ENCODE measurements around the gene CHD9. TPM values are rescaled to one million over a fixed set of nuclear protein-coding genes. Genes with fewer than 3 reads are reported as not detected.

Gene CHD9, protein sequence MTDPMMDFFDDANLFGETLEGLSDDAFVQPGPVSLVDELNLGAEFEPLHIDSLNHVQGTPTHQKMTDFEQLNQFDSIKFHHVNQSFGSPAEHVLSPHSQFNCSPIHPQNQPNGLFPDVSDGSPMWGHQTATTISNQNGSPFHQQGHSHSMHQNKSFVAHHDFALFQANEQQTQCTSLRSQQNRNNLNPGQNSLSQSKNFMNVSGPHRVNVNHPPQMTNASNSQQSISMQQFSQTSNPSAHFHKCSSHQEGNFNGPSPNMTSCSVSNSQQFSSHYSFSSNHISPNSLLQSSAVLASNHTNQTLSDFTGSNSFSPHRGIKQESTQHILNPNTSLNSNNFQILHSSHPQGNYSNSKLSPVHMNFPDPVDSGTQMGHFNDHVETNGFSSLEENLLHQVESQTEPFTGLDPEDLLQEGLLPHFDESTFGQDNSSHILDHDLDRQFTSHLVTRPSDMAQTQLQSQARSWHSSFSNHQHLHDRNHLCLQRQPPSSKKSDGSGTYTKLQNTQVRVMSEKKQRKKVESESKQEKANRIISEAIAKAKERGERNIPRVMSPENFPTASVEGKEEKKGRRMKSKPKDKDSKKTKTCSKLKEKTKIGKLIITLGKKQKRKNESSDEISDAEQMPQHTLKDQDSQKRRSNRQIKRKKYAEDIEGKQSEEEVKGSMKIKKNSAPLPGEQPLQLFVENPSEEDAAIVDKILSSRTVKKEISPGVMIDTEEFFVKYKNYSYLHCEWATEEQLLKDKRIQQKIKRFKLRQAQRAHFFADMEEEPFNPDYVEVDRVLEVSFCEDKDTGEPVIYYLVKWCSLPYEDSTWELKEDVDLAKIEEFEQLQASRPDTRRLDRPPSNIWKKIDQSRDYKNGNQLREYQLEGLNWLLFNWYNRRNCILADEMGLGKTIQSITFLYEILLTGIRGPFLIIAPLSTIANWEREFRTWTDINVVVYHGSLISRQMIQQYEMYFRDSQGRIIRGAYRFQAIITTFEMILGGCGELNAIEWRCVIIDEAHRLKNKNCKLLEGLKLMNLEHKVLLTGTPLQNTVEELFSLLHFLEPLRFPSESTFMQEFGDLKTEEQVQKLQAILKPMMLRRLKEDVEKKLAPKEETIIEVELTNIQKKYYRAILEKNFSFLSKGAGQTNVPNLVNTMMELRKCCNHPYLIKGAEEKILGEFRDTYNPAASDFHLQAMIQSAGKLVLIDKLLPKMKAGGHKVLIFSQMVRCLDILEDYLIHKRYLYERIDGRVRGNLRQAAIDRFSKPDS (N-terminal part only)
- 52.7 and 86.0 TPM in 2 replicates for total RNA-seq (ENCODE audit: low replicate concordance)

DNA sequence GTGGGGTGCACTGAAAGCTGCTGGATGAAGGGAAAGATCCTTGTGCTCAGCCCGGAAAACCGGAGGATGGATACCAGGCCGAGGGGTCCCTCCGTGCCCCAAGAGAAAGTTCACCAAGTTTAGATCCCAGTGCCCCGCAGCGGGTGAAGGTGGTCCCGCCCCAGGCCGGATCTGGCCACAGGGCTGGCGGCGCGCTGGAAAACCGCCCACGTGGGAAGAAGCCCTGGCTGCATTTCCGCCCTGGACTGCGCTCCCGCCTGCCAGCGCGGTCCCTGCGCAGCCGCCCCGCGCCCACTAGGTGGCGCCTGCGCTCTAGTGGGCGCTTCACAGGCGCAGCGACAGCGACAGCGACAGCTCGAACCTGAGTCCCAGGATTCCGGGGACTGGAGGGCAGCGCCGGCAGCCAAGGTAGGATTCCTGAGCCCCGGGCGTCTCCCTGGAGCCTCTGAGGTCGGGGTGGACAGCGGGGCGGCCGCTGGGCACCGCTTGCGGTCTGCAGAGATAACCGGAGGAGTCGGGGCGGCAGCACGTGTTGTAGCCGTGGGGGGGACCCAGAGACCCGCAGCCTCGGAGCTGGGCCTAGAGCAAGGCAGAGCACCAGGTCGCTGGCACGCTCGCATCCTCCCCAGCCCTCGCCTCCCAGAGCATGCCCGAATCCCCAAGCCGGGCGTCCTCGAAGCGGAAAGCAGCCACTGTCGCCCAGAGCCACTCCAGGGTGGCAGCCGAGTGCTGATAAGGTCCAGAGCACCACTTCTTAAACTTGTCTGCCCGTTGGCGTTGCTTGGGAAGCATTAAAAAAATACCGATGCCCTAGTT is at the start of gene CHD9:
CHD9 (plus strand) TSS at position 322 of the 816 bp plus-strand sequence. CDS start 101,099 bp downstream, outside the sequence.
- Mint-ChIP-seq H3K4me1 (peaks cover 32% of the 10 kb centered on the region), H3K27ac (peak within 1 kb of the TSS; percentile 98), H3K27me3 (ENCODE audit: insufficient read depth, low read depth) (peaks cover 6% of the 10 kb centered on the region), H3K9me3 (no peaks in the 10 kb centered on the region), H3K36me3 (no peaks in the 10 kb centered on the region), H3K4me3 (peak within 1 kb of the TSS; percentile 91)
- peak; percentile 96 for DNase-seq (ENCODE audit: low spot score)
- Histone ChIP-seq H3K79me2 (ENCODE audit: low read depth) (peaks cover 22% of the 10 kb centered on the region), H3K4me1 (peaks cover 12% of the 10 kb centered on the region), H4K20me1 (ENCODE audit: low read depth) (no peaks in the 10 kb centered on the region), H3K9ac (no peak within 1 kb of the TSS), H2AFZ (replicated peaks) (peak within 1 kb of the TSS; percentile 97), H3K4me2 (peak within 1 kb of the TSS; percentile 83), H3K36me3 (no peaks in the 10 kb centered on the region), H3F3A (ENCODE audit: low read depth) (peaks cover 14% of the 10 kb centered on the region), H3K4me3 (peak within 1 kb of the TSS; percentile 55), H3K27me3 (no peaks in the 10 kb centered on the region), H3K9me3 (ENCODE audit: low read depth) (no peaks in the 10 kb centered on the region), H3K27ac (peak within 1 kb of the TSS; percentile 18)
- no peak for TF ChIP-seq EZH2 (IDR thresholded peaks at IDR 0.05)
- TF ChIP-seq, protein P1, sequence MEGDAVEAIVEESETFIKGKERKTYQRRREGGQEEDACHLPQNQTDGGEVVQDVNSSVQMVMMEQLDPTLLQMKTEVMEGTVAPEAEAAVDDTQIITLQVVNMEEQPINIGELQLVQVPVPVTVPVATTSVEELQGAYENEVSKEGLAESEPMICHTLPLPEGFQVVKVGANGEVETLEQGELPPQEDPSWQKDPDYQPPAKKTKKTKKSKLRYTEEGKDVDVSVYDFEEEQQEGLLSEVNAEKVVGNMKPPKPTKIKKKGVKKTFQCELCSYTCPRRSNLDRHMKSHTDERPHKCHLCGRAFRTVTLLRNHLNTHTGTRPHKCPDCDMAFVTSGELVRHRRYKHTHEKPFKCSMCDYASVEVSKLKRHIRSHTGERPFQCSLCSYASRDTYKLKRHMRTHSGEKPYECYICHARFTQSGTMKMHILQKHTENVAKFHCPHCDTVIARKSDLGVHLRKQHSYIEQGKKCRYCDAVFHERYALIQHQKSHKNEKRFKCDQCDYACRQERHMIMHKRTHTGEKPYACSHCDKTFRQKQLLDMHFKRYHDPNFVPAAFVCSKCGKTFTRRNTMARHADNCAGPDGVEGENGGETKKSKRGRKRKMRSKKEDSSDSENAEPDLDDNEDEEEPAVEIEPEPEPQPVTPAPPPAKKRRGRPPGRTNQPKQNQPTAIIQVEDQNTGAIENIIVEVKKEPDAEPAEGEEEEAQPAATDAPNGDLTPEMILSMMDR (IDR thresholded peaks at IDR 0.05): peak; percentile 98
- TF ChIP-seq EZH2phosphoT487 (IDR thresholded peaks at IDR 0.05): no peak

DNA sequence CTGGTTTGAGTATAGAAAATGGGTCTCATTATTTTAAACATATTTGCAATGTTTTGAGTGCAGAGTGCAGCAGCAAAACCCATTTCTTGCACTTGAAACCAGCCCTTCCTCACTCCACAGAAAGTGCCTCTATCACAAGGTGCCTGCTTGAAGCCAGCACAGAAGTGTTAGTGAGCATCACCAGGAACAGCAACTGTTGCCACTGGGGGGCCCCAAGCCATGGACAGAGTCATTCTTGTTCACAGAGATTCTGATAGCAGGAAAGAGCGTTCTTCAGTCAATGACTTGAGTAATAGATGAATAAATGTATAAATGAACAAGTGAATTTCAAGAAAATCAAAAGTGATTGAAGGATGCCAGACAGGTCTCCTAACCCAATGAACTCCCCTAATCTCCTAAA is 47.7 kb upstream of the CHD9 start:
- no peak overlapping the region for H3K4me3 Mint-ChIP-seq
- no peak overlapping the region for H3K9ac ChIP-seq
- no peaks in the 10 kb centered on the region for H3K9me3 ChIP-seq (ENCODE audit: low read depth)
- H3K79me2 ChIP-seq (ENCODE audit: low read depth): no peaks in the 10 kb centered on the region
- H3K4me1 Mint-ChIP-seq: no peaks in the 10 kb centered on the region
- H3K27ac Mint-ChIP-seq: no peak overlapping the region
- H2AFZ ChIP-seq (replicated peaks): no peak overlapping the region
- no peaks in the 10 kb centered on the region for H3K36me3 Mint-ChIP-seq
- H3K27me3 ChIP-seq: no peaks in the 10 kb centered on the region
- peak; percentile 23 for DNase-seq (ENCODE audit: low spot score)
- no peak overlapping the region for H3K4me3 ChIP-seq
- no peaks in the 10 kb centered on the region for H3F3A ChIP-seq (ENCODE audit: low read depth)
- H3K4me1 ChIP-seq: no peaks in the 10 kb centered on the region
- H3K9me3 Mint-ChIP-seq: no peaks in the 10 kb centered on the region
- no peak overlapping the region for H3K27ac ChIP-seq
- H3K27me3 Mint-ChIP-seq (ENCODE audit: insufficient read depth, low read depth): peaks cover 5% of the 10 kb centered on the region
- H4K20me1 ChIP-seq (ENCODE audit: low read depth): no peaks in the 10 kb centered on the region
- H3K36me3 ChIP-seq: no peaks in the 10 kb centered on the region
- TF ChIP-seq EZH2 (IDR thresholded peaks at IDR 0.05): no peak
- TF ChIP-seq EZH2phosphoT487 (IDR thresholded peaks at IDR 0.05): no peak
- TF ChIP-seq, protein P1 (IDR thresholded peaks at IDR 0.05): peak; percentile 32
- no peak overlapping the region for H3K4me2 ChIP-seq

DNA sequence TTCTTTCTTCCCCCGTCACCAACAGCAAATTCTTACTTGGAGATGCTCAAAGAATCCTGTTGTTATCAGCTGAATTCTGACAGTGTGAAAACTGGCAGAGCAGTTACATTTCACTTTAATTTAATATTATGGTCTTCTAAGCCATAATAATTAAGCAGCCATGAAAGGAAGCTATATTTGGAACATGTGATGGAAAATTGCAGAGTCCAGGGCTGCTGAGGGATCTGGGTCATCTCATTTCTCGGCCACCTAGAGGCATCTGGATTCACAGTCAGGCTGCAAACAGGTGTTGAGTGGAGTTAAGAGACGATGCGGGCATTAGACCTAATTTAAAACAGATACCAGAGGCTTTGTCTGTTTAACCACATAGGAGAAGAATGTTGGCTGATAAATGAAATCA is 40.5 kb upstream of the CHD9 start:
- Mint-ChIP-seq H3K27me3 (ENCODE audit: insufficient read depth, low read depth) (peaks cover 2% of the 10 kb centered on the region), H3K27ac (peak overlapping the region; percentile 2), H3K4me1 (no peaks in the 10 kb centered on the region), H3K36me3 (no peaks in the 10 kb centered on the region), H3K4me3 (no peak overlapping the region), H3K9me3 (no peaks in the 10 kb centered on the region)
- Histone ChIP-seq H2AFZ (replicated peaks) (peak overlapping the region; percentile 71), H3K36me3 (no peaks in the 10 kb centered on the region), H3F3A (ENCODE audit: low read depth) (no peaks in the 10 kb centered on the region), H3K27ac (no peak overlapping the region), H3K79me2 (ENCODE audit: low read depth) (no peaks in the 10 kb centered on the region), H3K27me3 (no peaks in the 10 kb centered on the region), H3K9ac (no peak overlapping the region), H3K4me3 (no peak overlapping the region), H3K4me1 (no peaks in the 10 kb centered on the region), H3K4me2 (no peak overlapping the region), H4K20me1 (ENCODE audit: low read depth) (no peaks in the 10 kb centered on the region), H3K9me3 (ENCODE audit: low read depth) (no peaks in the 10 kb centered on the region)
- no peak for TF ChIP-seq EZH2 (IDR thresholded peaks at IDR 0.05)
- no peak for DNase-seq (ENCODE audit: low spot score)
